WTC11 (cell line): Measurements from ENCODE around the gene IL12RB1. TPM values are rescaled to one million over a fixed set of nuclear protein-coding genes. Genes with fewer than 3 reads are reported as not detected.

Experiments used
- ATAC-seq: fragments of 200-7000 bp; cut with Tn5 transposase; 2 replicates; pipeline ENCODE4 v1.10.0; 2021; ENCODE audit warnings: mild to moderate bottlenecking, moderate library complexity
- CTCF ChIA-PET: fragments of 300-600 bp; sonication (Branson Sonifier 250); formaldehyde crosslinking; loops from one replicate; lab custom pipeline; 2021; ENCODE audit warnings: antibody characterized with exemption; lab: Charles Lee
- POLR2A ChIA-PET: fragments of 350-600 bp; sonication (Branson Sonifier 250); formaldehyde crosslinking; loops from one replicate; lab custom pipeline; 2021; ENCODE audit warnings: antibody characterized with exemption; lab: Charles Lee
- DNase-seq: peaks from one replicate; pipeline ENCODE4 v3.0.0; 2021; ENCODE audit warnings: low spot score
- H3K27ac Mint-ChIP-seq: 2 replicates; pipeline ENCODE4 v1.8.0; 2021; ENCODE audit warnings: mixed read lengths
- H3K27me3 Mint-ChIP-seq: 2 replicates; pipeline ENCODE4 v1.8.0; 2021; ENCODE audit warnings: low read depth, mild to moderate bottlenecking, moderate library complexity, mixed read lengths
- H3K36me3 Mint-ChIP-seq: 2 replicates; pipeline ENCODE4 v1.8.0; 2021; ENCODE audit warnings: mixed read lengths
- H3K4me1 Mint-ChIP-seq: 2 replicates; pipeline ENCODE4 v1.8.0; 2022; ENCODE audit warnings: mixed read lengths
- H3K4me3 Mint-ChIP-seq: 2 replicates; pipeline ENCODE4 v1.8.0; 2021; ENCODE audit warnings: mild to moderate bottlenecking, moderate library complexity, mixed read lengths
- H3K9me3 Mint-ChIP-seq: 2 replicates; pipeline ENCODE4 v1.8.0; 2021; ENCODE audit warnings: mixed read lengths
- AR ChIP-seq: fragments of 250-450 bp; sonication (Bioruptor Pico); IDR thresholded peaks from 2 replicates; pipeline ENCODE4 v1.9.0; 2021; ENCODE audit warnings: mild to moderate bottlenecking
- ELF4 ChIP-seq: sonication (generic); formaldehyde crosslinking; IDR thresholded peaks from 2 replicates; pipeline ENCODE4 v1.8.1; 2022; ENCODE audit warnings: low read depth, mild to moderate bottlenecking, moderate library complexity, missing genetic modification reagents
- ERG ChIP-seq: fragments of 250-450 bp; sonication (Bioruptor Pico); IDR thresholded peaks from 2 replicates; pipeline ENCODE4 v1.8.0; 2021; ENCODE audit warnings: mild to moderate bottlenecking
- GABPB1 ChIP-seq: sonication (generic); formaldehyde crosslinking; IDR thresholded peaks from 2 replicates; pipeline ENCODE4 v1.8.1; 2023; ENCODE audit warnings: mild to moderate bottlenecking, missing genetic modification reagents
- JAZF1 ChIP-seq: fragments of 250-450 bp; sonication (Bioruptor Pico); IDR thresholded peaks from 2 replicates; pipeline ENCODE4 v1.9.0; 2021; ENCODE audit warnings: moderate library complexity, mild to moderate bottlenecking, inconsistent platforms
- MYBL2 ChIP-seq: sonication (generic); formaldehyde crosslinking; IDR thresholded peaks from 2 replicates; pipeline ENCODE4 v1.8.1; 2023; ENCODE audit warnings: mild to moderate bottlenecking, moderate library complexity, missing genetic modification reagents
- NFE2L1 ChIP-seq: sonication (generic); formaldehyde crosslinking; IDR thresholded peaks from 2 replicates; pipeline ENCODE4 v1.8.1; 2023; ENCODE audit warnings: missing genetic modification reagents
- SMAD4 ChIP-seq: sonication (generic); formaldehyde crosslinking; IDR thresholded peaks from 2 replicates; pipeline ENCODE4 v1.8.0; 2022; ENCODE audit warnings: mild to moderate bottlenecking, missing genetic modification reagents
- TEAD1 ChIP-seq: sonication (generic); formaldehyde crosslinking; IDR thresholded peaks from 2 replicates; pipeline ENCODE4 v1.8.0; 2022; ENCODE audit warnings: mild to moderate bottlenecking, missing genetic modification reagents
- USF1 ChIP-seq: sonication (generic); formaldehyde crosslinking; IDR thresholded peaks from 2 replicates; pipeline ENCODE4 v1.8.0; 2022; ENCODE audit warnings: mild to moderate bottlenecking, missing genetic modification reagents
- ZNF138 ChIP-seq: sonication (generic); formaldehyde crosslinking; conservative IDR thresholded peaks from 2 replicates; pipeline ENCODE4 v1.8.1; 2022; ENCODE audit warnings: mild to moderate bottlenecking, moderate library complexity, missing genetic modification reagents
- ZNF396 ChIP-seq: fragments of 250-450 bp; sonication (Bioruptor Pico); IDR thresholded peaks from 2 replicates; pipeline ENCODE4 v1.8.0; 2021; ENCODE audit warnings: mild to moderate bottlenecking, moderate library complexity, borderline replicate concordance
- ZNF425 ChIP-seq: fragments of 250-450 bp; sonication (Bioruptor Pico); conservative IDR thresholded peaks from 2 replicates; pipeline ENCODE4 v1.9.0; 2021; ENCODE audit warnings: mild to moderate bottlenecking
- ZNF532 ChIP-seq: fragments of 250-450 bp; sonication (Bioruptor Pico); IDR thresholded peaks from 2 replicates; pipeline ENCODE4 v1.9.0; 2021; ENCODE audit warnings: mild to moderate bottlenecking, borderline replicate concordance
- total RNA-seq: library from RNA; stranded (reverse); gene quantifications from 3 replicates; pipeline ENCODE4 v1.2.3, GENCODE V29; 2021
- TF ChIP-seq, protein P1 (sequence below): sonication (generic); formaldehyde crosslinking; IDR thresholded peaks from 2 replicates; pipeline ENCODE4 v1.8.1; 2022; ENCODE audit warnings: low read depth, mild to moderate bottlenecking, moderate library complexity, missing genetic modification reagents, borderline replicate concordance
- TF ChIP-seq, protein P2 (sequence below): sonication (generic); formaldehyde crosslinking; IDR thresholded peaks from 2 replicates; pipeline ENCODE4 v1.8.0; 2022; ENCODE audit warnings: mild to moderate bottlenecking, missing genetic modification reagents

The IL12RB1 gene
- total RNA-seq, 1 experiment from 2014 or later = not detected

DNA sequence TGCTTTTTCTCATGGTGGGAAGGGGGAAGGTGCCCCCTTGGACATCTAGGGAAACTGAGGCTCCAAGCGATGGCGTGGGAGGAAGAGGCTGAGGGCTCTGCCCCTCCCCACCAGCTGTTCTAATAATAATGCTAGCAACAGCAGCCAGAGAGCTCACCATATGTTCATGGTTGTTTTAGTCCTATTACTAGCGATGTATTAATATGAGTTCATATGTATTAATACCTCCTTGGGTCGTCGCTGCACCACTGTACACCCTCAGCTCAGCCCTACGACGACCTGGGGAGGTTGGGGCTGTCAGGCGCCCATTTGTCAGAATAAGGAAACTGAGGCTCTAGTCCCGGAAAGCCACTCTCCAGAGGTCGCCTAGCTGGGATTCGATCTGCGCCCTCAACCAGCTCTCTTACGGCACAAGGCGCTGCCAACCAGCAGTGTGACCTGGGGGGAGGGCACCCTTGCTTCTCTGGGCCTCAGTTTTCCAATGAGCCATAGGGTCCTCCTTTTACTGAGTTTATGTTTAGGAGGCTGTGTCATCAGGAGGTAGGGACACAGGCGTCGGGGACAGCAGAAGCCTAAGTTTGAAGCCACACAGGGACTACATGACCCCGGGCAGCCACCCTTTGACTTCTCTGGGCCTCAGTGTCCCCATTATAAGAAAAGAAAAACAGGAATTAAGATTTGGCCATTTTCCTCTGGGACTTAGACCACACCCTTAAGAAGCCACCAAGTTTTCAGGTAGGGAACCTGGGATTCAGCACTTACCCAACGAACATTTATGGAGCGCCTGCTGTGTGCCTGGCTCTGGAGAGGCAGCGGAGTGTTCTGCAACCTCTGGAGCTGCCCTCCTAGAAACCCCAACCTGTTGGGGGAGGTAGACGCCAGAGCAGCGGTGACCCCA lies 11.5 kb upstream of the IL12RB1 start:
- POLR2A ChIA-PET = no interaction called here
- peaks cover 25% of the 10 kb centered on the region for H3K4me1 Mint-ChIP-seq
- H3K27ac Mint-ChIP-seq = no peak overlapping the region
- no peak for ATAC-seq
- no peaks in the 10 kb centered on the region for H3K9me3 Mint-ChIP-seq
- TF ChIP-seq ELF4 (CRISPR knock-in tag) (no peak), NFE2L1 (CRISPR knock-in tag) (no peak), USF1 (CRISPR knock-in tag) (no peak), JAZF1 (CRISPR knock-in tag) (no peak), ZNF425 (CRISPR knock-in tag) (no peak), ZNF396 (CRISPR knock-in tag) (no peak), ZNF532 (no peak), ZNF138 (CRISPR knock-in tag) (no peak), ERG (no peak), TEAD1 (no peak), SMAD4 (CRISPR knock-in tag) (no peak), GABPB1 (CRISPR knock-in tag) (no peak), MYBL2 (CRISPR knock-in tag) (no peak), AR (CRISPR knock-in tag) (no peak)
- TF ChIP-seq, protein P1, sequence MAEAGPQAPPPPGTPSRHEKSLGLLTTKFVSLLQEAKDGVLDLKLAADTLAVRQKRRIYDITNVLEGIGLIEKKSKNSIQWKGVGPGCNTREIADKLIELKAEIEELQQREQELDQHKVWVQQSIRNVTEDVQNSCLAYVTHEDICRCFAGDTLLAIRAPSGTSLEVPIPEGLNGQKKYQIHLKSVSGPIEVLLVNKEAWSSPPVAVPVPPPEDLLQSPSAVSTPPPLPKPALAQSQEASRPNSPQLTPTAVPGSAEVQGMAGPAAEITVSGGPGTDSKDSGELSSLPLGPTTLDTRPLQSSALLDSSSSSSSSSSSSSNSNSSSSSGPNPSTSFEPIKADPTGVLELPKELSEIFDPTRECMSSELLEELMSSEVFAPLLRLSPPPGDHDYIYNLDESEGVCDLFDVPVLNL (CRISPR knock-in tag) = no peak
- TF ChIP-seq, protein P2, sequence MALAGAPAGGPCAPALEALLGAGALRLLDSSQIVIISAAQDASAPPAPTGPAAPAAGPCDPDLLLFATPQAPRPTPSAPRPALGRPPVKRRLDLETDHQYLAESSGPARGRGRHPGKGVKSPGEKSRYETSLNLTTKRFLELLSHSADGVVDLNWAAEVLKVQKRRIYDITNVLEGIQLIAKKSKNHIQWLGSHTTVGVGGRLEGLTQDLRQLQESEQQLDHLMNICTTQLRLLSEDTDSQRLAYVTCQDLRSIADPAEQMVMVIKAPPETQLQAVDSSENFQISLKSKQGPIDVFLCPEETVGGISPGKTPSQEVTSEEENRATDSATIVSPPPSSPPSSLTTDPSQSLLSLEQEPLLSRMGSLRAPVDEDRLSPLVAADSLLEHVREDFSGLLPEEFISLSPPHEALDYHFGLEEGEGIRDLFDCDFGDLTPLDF = no peak
- peaks cover 19% of the 10 kb centered on the region for H3K27me3 Mint-ChIP-seq
- DNase-seq = no peak
- CTCF ChIA-PET = interaction anchor here (0.9 to 2.5 kb wide), 7 partner anchors 13 to 231 kb away, joined by 3 to 26 read pairs (median 3); partner anchors contain the start of gene ARRDC2
- no peaks in the 10 kb centered on the region for H3K36me3 Mint-ChIP-seq
- H3K4me3 Mint-ChIP-seq = peak overlapping the region; percentile 74
